Activated CD4-positive, alpha-beta memory T cell treated with anti-CD3 and anti-CD28 coated beads, Interleukin-2, amount 10 ng/mL, durations not matched to agents 7 days and 5 days (primary cell): ENCODE results near the gene KCNAB2. TPM values are rescaled to one million over a fixed set of nuclear protein-coding genes. Genes with fewer than 3 reads are reported as not detected.

ENCODE experiments used
- CTCF ChIA-PET: fragments of 350-600 bp; sonication (Branson Sonifier 250); formaldehyde crosslinking; loops from one replicate; lab custom pipeline; 2021; ENCODE audit warnings: antibody characterized with exemption, inconsistent platforms; lab: Charles Lee
- POLR2A ChIA-PET: fragments of 350-600 bp; sonication (Branson Sonifier 250); formaldehyde crosslinking; loops from one replicate; lab custom pipeline; 2021; ENCODE audit warnings: antibody characterized with exemption; lab: Charles Lee
- DNase-seq: peaks from one replicate; pipeline ENCODE4 v3.0.0-alpha.2; 2020
- H3K27ac Mint-ChIP-seq: one replicate; pipeline ENCODE4 v1.8.0; 2021; ENCODE audit warnings: mild to moderate bottlenecking, mixed read lengths
- H3K27me3 Mint-ChIP-seq: one replicate; pipeline ENCODE4 v1.8.0; 2021; ENCODE audit warnings: mixed read lengths
- H3K36me3 Mint-ChIP-seq: one replicate; pipeline ENCODE4 v1.8.0; 2021; ENCODE audit warnings: low read depth, mixed read lengths
- H3K4me1 Mint-ChIP-seq: one replicate; pipeline ENCODE4 v1.8.0; 2021; ENCODE audit warnings: mixed read lengths
- H3K4me3 Mint-ChIP-seq: one replicate; pipeline ENCODE4 v1.8.0; 2021; ENCODE audit warnings: mild to moderate bottlenecking, mixed read lengths
- H3K9me3 Mint-ChIP-seq: one replicate; pipeline ENCODE4 v1.8.0; 2021; ENCODE audit warnings: mixed read lengths
- total RNA-seq, 2 experiments: library from RNA; stranded (reverse); gene quantifications; one replicate each; pipeline ENCODE4 v1.2.3, GENCODE V29; 2021

KCNAB2 gene
- total RNA-seq, 2 experiments from 2014 or later = 284 to 286 TPM

DNA sequence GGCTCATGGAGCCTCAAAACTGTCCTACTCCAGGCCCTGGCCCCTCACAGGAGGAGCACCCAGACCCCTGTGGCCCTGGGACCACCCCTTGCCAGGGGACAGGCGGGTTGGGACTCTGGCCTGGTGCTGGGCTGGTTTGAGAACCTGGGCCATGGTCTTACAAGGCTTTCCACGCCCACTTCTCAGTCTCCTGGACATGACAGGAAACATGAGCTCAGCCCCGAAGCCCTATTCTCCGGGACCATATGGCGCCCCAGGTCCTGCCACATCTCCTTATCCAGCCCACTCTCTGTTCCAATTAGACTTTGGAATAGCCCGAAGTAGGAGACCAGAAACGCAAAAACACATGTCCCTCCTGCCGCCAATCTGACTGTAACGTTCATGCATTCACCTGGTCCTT lies 47.9 kb downstream of the KCNAB2 start:
- no peak for DNase-seq
- no peak overlapping the region for H3K4me3 Mint-ChIP-seq
- ChIA-PET POLR2A (no interaction called here), CTCF (no interaction called here)
- peaks cover 52% of the 10 kb centered on the region for H3K36me3 Mint-ChIP-seq
- H3K9me3 Mint-ChIP-seq = no peaks in the 10 kb centered on the region
- H3K27ac Mint-ChIP-seq = no peak overlapping the region
- H3K27me3 Mint-ChIP-seq = no peaks in the 10 kb centered on the region
- no peaks in the 10 kb centered on the region for H3K4me1 Mint-ChIP-seq

DNA sequence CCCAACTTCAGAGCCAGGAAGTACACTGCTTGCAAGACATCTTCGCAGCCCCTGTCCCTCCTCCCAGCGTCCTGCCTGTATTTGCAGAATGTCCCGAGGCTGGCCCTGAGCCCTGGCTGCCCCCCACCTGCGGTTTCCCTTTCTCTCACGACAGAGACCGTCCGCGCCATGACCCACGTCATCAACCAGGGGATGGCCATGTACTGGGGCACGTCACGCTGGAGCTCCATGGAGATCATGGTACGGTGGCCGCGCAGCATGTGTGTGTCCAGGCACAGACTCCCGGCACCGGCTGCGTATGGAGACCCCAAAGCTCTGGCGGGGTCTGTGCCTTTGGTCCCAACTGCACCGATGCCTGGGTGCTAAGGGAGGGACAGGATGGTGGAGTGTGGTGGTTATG lies 48.6 kb downstream of the KCNAB2 start:
- Mint-ChIP-seq H3K4me3 (no peak overlapping the region), H3K27ac (no peak overlapping the region), H3K36me3 (peaks cover 52% of the 10 kb centered on the region), H3K4me1 (no peaks in the 10 kb centered on the region), H3K27me3 (no peaks in the 10 kb centered on the region), H3K9me3 (no peaks in the 10 kb centered on the region)
- CTCF ChIA-PET = no interaction called here
- DNase-seq = no peak
- POLR2A ChIA-PET = interaction anchor here (0.8 kb wide), 1 partner anchor 10 kb away, joined by 3 read pairs; no protein-coding TSS in a partner anchor

GRCh38 chr1:6094801-6095505 lies 49.3 kb downstream of the KCNAB2 start:
- Mint-ChIP-seq H3K9me3 (no peaks in the 10 kb centered on the region), H3K27me3 (no peaks in the 10 kb centered on the region), H3K4me1 (no peaks in the 10 kb centered on the region), H3K4me3 (no peak overlapping the region), H3K27ac (no peak overlapping the region), H3K36me3 (peaks cover 50% of the 10 kb centered on the region)
- ChIA-PET CTCF (no interaction called here), POLR2A (interaction anchor here (0.8 kb wide), 1 partner anchor 11 kb away, joined by 3 read pairs; no protein-coding TSS in a partner anchor)
- no peak for DNase-seq

- Mint-ChIP-seq H3K9me3 (no peaks in the 10 kb centered on the region), H3K27me3 (no peaks in the 10 kb centered on the region), H3K27ac (no peak overlapping the region), H3K4me3 (no peak overlapping the region), H3K36me3 (peaks cover 48% of the 10 kb centered on the region), H3K4me1 (no peaks in the 10 kb centered on the region)
- ChIA-PET CTCF (no interaction called here), POLR2A (no interaction called here)
- no peak for DNase-seq
Measured at GRCh38 chr1:6095511-6096242, 50.0 kb downstream of the KCNAB2 start.

GRCh38 chr1:6096243-6097116 lies 50.8 kb downstream of the KCNAB2 start:
- ChIA-PET POLR2A (no interaction called here), CTCF (no interaction called here)
- no peaks in the 10 kb centered on the region for H3K9me3 Mint-ChIP-seq
- no peaks in the 10 kb centered on the region for H3K4me1 Mint-ChIP-seq
- no peaks in the 10 kb centered on the region for H3K27me3 Mint-ChIP-seq
- H3K36me3 Mint-ChIP-seq = peaks cover 42% of the 10 kb centered on the region
- no peak for DNase-seq
- H3K27ac Mint-ChIP-seq = no peak overlapping the region
- H3K4me3 Mint-ChIP-seq = no peak overlapping the region

DNA sequence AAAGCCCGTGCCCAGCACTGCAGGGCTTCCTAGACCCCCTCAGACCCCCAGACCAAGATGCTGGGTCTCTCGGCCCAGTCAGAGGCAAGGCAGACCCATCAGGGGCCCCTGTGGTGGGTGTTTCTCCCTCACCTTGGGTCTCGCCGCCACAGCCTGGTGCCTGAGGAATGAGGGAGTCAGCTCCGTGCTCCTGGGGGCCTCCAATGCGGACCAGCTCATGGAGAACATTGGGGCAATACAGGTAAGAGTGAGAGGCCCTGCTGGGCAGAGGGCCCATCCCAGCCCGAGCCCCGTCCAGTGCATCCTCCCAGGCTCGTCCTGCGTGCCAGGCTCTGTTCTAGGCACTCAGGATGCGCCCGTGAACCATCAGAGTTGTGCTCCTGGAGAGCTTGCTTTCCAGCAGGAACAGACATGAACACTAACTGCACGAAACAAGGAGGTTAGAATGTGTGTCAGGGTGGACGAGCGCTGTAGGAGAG lies 51.5 kb downstream of the KCNAB2 start:
- DNase-seq = no peak
- no peaks in the 10 kb centered on the region for H3K4me1 Mint-ChIP-seq
- H3K27me3 Mint-ChIP-seq = no peaks in the 10 kb centered on the region
- H3K4me3 Mint-ChIP-seq = no peak overlapping the region
- H3K27ac Mint-ChIP-seq = no peak overlapping the region
- H3K36me3 Mint-ChIP-seq = peaks cover 39% of the 10 kb centered on the region
- ChIA-PET CTCF (no interaction called here), POLR2A (no interaction called here)
- no peaks in the 10 kb centered on the region for H3K9me3 Mint-ChIP-seq

GRCh38 chr1:6097824-6098223 lies 52.1 kb downstream of the KCNAB2 start:
- peaks cover 37% of the 10 kb centered on the region for H3K36me3 Mint-ChIP-seq
- CTCF ChIA-PET = no interaction called here
- no peaks in the 10 kb centered on the region for H3K4me1 Mint-ChIP-seq

DNA sequence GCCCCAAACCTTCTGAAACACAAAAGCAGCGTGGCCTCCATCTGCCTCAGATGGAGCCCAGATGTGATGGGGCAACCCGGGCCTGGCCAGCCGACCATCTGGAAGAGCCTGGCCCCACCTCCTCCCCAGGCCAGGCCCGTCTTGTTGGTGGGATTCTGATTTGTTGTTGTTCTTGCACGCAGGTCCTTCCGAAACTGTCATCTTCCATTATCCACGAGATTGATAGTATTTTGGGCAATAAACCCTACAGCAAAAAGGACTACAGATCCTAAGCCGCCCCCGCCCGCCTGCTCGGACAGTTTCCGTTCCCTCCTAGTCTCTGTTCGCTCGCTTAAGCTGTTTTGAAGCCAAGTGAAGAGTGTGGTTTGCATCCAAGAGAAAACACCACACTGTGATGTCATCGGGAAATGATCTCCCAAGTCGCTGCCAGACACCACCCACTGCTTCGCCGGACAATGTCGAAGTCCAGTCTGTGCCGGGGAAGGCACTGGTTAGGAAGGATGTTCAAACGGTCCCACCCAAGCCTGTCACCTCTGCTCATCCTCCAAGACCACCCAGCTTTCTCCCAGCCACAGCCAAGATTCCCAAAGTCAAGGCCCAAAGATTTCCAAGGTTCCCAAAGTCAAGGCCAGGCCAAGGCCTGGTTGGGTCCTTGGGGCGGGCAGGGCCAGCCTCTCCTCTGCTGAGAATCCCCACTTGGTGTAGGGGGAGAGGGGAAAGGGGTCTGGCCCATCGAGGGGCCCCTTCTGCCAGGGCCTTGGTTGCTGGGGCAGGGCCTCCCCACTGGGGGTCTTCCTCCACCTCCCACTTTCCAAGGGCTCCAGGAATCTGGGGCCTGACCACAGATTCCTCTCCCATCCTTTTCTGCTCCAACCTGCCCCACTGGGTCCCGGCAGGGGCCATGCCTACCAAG lies 52.9 kb downstream of the KCNAB2 start:
- no peak overlapping the region for H3K27ac Mint-ChIP-seq
- no peak overlapping the region for H3K4me3 Mint-ChIP-seq
- H3K4me1 Mint-ChIP-seq = no peaks in the 10 kb centered on the region
- peaks cover 31% of the 10 kb centered on the region for H3K36me3 Mint-ChIP-seq
- no peak for DNase-seq
- CTCF ChIA-PET = no interaction called here
- POLR2A ChIA-PET = no interaction called here
- H3K27me3 Mint-ChIP-seq = no peaks in the 10 kb centered on the region
- no peaks in the 10 kb centered on the region for H3K9me3 Mint-ChIP-seq

More at GRCh38 chr1:6097824-6098223, 52.1 kb downstream of the KCNAB2 start:
- no peaks in the 10 kb centered on the region for H3K9me3 Mint-ChIP-seq
- H3K27me3 Mint-ChIP-seq = no peaks in the 10 kb centered on the region
- POLR2A ChIA-PET = no interaction called here
- H3K27ac Mint-ChIP-seq = no peak overlapping the region
- no peak for DNase-seq
- no peak overlapping the region for H3K4me3 Mint-ChIP-seq

DNA sequence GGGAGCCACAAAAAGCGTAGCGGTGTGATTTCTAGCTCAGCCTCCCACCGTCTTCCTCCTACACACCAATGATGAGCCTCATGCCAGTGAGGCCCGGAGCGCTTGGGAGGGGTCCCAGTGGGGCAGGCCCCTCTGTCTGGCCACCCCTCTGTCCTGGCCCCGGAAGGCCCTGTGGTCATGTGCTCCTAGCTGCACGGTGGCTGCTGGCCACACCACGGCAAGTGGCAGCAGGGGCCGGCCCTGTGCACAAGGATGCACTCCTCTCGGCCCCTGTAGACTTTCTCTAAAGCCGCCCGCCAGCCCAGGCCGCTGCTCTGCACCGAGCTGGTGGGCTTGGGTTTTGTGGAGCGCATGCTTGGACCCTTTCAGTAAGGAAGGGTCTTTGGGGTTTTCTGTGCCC lies 53.6 kb downstream of the KCNAB2 start:
- H3K4me3 Mint-ChIP-seq = no peak overlapping the region
- H3K9me3 Mint-ChIP-seq = no peaks in the 10 kb centered on the region
- DNase-seq = no peak
- POLR2A ChIA-PET = no interaction called here
- H3K27me3 Mint-ChIP-seq = no peaks in the 10 kb centered on the region
- no peak overlapping the region for H3K27ac Mint-ChIP-seq
- no peaks in the 10 kb centered on the region for H3K4me1 Mint-ChIP-seq
- peaks cover 26% of the 10 kb centered on the region for H3K36me3 Mint-ChIP-seq
- CTCF ChIA-PET = no interaction called here

DNA sequence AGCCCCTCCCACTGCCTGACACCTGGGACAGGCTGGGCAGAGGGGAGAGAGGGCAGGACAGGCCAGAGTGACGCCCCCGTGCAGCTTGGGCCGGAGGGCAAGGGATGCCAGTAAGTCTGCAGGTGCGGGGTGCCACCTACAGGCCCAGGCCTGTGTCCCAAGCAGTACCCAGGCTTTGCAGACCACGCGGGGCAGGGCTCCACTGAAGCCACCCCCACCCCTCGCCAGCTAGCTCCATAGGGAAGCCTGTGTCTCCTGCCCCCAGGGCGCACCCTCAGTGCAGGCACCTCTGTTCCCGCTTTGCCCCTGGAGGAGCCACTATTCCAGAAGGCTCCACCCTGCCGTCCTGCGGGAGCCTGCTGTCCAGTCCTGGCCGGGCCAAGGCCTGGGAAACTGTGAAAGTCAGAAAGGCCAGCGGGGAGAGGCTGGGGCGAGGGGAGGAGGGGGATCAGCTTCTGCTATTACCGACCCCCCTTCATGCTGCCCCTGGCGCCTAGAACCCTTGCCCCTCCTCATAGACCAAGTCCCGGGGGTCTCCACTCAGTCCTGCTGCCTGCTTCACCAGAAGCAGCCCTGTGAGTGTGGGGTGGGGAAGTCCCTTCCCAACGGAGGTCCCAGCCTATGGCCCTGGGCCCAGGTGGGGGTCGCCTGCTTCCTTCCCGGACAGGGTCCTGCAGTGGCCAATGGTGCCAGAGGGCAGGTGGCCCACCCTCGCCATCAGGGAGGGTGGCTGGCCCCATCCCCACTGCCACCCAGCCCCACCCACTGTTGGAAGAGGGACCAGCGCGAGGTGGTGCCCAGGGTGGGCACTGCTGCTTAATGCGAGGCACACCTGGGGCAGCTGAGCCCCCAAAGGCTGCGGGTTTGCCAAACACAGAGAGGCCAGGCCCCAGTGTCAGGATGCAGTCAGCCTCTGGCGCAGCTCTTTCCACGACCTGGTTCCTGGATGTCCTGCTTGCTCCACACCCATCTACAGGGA lies 54.4 kb downstream of the KCNAB2 start:
- no peaks in the 10 kb centered on the region for H3K4me1 Mint-ChIP-seq
- peaks cover 26% of the 10 kb centered on the region for H3K36me3 Mint-ChIP-seq
- H3K27ac Mint-ChIP-seq = no peak overlapping the region
- CTCF ChIA-PET = no interaction called here
- no peaks in the 10 kb centered on the region for H3K9me3 Mint-ChIP-seq
- no peak for DNase-seq
- POLR2A ChIA-PET = interaction anchor here (1.3 to 1.4 kb wide), 2 partner anchors 9 to 13 kb away, joined by 3 to 4 read pairs; no protein-coding TSS in a partner anchor
- no peaks in the 10 kb centered on the region for H3K27me3 Mint-ChIP-seq
- H3K4me3 Mint-ChIP-seq = no peak overlapping the region
